Suprapubic skin (tissue), 3 donors: Measurements from ENCODE around the gene CCN5.

Experiments used
- EP300 ChIP-seq: sonication (generic); formaldehyde crosslinking; IDR thresholded peaks from one replicate; pipeline ENCODE4 v1.6.1; 2017; ENCODE audit warnings: antibody characterized with exemption
- POLR2A ChIP-seq, 2 donors: fragments of 450-650 bp; IDR thresholded peaks; one replicate each; pipeline ENCODE4 v1.6.1; 2017; ENCODE audit warnings: antibody characterized with exemption in 2 of 2, mild to moderate bottlenecking in 2 of 2, moderate library complexity in 2 of 2
- TF ChIP-seq, protein P1 (sequence below), 2 donors: fragments of 200-600 bp in 1 of 2; fragments of 450-650 bp in 1 of 2; sonication (generic) in 1 of 2; IDR thresholded peaks; one replicate each; pipeline ENCODE4 v1.5.1; 2016 to 2019; ENCODE audit warnings: antibody characterized with exemption in 2 of 2, mild to moderate bottlenecking in 1 of 2, moderate library complexity in 1 of 2

- TF ChIP-seq, protein P1, sequence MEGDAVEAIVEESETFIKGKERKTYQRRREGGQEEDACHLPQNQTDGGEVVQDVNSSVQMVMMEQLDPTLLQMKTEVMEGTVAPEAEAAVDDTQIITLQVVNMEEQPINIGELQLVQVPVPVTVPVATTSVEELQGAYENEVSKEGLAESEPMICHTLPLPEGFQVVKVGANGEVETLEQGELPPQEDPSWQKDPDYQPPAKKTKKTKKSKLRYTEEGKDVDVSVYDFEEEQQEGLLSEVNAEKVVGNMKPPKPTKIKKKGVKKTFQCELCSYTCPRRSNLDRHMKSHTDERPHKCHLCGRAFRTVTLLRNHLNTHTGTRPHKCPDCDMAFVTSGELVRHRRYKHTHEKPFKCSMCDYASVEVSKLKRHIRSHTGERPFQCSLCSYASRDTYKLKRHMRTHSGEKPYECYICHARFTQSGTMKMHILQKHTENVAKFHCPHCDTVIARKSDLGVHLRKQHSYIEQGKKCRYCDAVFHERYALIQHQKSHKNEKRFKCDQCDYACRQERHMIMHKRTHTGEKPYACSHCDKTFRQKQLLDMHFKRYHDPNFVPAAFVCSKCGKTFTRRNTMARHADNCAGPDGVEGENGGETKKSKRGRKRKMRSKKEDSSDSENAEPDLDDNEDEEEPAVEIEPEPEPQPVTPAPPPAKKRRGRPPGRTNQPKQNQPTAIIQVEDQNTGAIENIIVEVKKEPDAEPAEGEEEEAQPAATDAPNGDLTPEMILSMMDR (IDR thresholded peaks at IDR 0.05): no peak
- TF ChIP-seq EP300: no peak
- TF ChIP-seq POLR2A (IDR thresholded peaks at IDR 0.05): no peak
Measured at GRCh38 chr20:44769481-44769863, 54.3 kb downstream of the CCN5 start.
